HG02884 (cell line): ENCODE measurements around the gene LAMB1.
"Not testable (repeated sequence)": the region's sequence is repeated elsewhere in the genome, so short reads cannot be mapped to it uniquely, and the experiment has no call there.

Source experiments
- ATAC-seq: cut with Tn5 transposase; IDR thresholded peaks from one replicate; pipeline ENCODE4 v1.9.1; 2021; ENCODE audit warnings: mild to moderate bottlenecking, moderate library complexity; ENCODE audit not compliant: unreplicated experiment

Gene LAMB1

GRCh38 chr7:108002726-108003598 is at the start of gene LAMB1:
TSS of gene LAMB1 (minus strand) at chr7:108003161. CDS start at chr7:108002885, 276 bp downstream.
- no peak for ATAC-seq

GRCh38 chr7:108051454-108051853 is 48.5 kb upstream of the LAMB1 start:
- no peak for ATAC-seq

- ATAC-seq, result no peak
Observed at GRCh38 chr7:108049962-108050361, 47.0 kb upstream of the LAMB1 start.

GRCh38 chr7:108048422-108048821 is 45.5 kb upstream of the LAMB1 start:
- ATAC-seq, result no peak

- ATAC-seq, result no peak
Observed at GRCh38 chr7:108046952-108047506, 44.1 kb upstream of the LAMB1 start.

GRCh38 chr7:108045669-108046068 is 42.7 kb upstream of the LAMB1 start:
- no peak for ATAC-seq

GRCh38 chr7:108045154-108045553 is 42.2 kb upstream of the LAMB1 start:
- ATAC-seq, result no peak

GRCh38 chr7:108044345-108044744 is 41.4 kb upstream of the LAMB1 start:
- ATAC-seq, result no peak

- ATAC-seq, result no peak
Observed at GRCh38 chr7:108038986-108039385, 36.0 kb upstream of the LAMB1 start.

GRCh38 chr7:108037741-108038140 is 34.8 kb upstream of the LAMB1 start:
- no peak for ATAC-seq

- no peak for ATAC-seq
Observed at GRCh38 chr7:108037140-108037539, 34.2 kb upstream of the LAMB1 start.

- no peak for ATAC-seq
Observed at GRCh38 chr7:108034586-108034985, 31.6 kb upstream of the LAMB1 start.

- no peak for ATAC-seq
Observed at GRCh38 chr7:108033776-108034497, 31.0 kb upstream of the LAMB1 start.

- ATAC-seq, result not testable (repeated sequence)
Observed at GRCh38 chr7:108033309-108033708, 30.3 kb upstream of the LAMB1 start.

- ATAC-seq, result no peak
Observed at GRCh38 chr7:108030516-108030915, 27.6 kb upstream of the LAMB1 start.

GRCh38 chr7:108029034-108029433 is 26.1 kb upstream of the LAMB1 start:
- no peak for ATAC-seq

- ATAC-seq, result no peak
Observed at GRCh38 chr7:108028111-108028510, 25.1 kb upstream of the LAMB1 start.

- ATAC-seq, result no peak
Observed at GRCh38 chr7:108027239-108027638, 24.3 kb upstream of the LAMB1 start.

GRCh38 chr7:108026647-108027046 is 23.7 kb upstream of the LAMB1 start:
- ATAC-seq, result no peak

GRCh38 chr7:108026116-108026515 is 23.2 kb upstream of the LAMB1 start:
- no peak for ATAC-seq

- ATAC-seq, result no peak
Observed at GRCh38 chr7:108024538-108024937, 21.6 kb upstream of the LAMB1 start.

- no peak for ATAC-seq
Observed at GRCh38 chr7:108020585-108020984, 17.6 kb upstream of the LAMB1 start.
